Parathyroid adenoma (tissue), 2 donors: ENCODE data around the gene TBCEL.
"Not testable (repeated sequence)": the region's sequence is repeated elsewhere in the genome, so short reads cannot be mapped to it uniquely, and the experiment has no call there.

Source experiments
- H2AFZ ChIP-seq: fragments of 300-600 bp; sonication (generic); one replicate; pipeline ENCODE4 v1.7.0; 2017; ENCODE audit warnings: antibody characterized with exemption, mild to moderate bottlenecking
- H3K27ac ChIP-seq: fragments of 300-600 bp; sonication (generic); one replicate; pipeline ENCODE4 v1.7.0; 2017
- H3K27me3 ChIP-seq: fragments of 300-600 bp; sonication (generic); one replicate; pipeline ENCODE4 v1.7.0; 2017; ENCODE audit warnings: low read length; ENCODE audit not compliant: control insufficient read depth, insufficient read depth
- H3K36me3 ChIP-seq: fragments of 300-600 bp; sonication (generic); one replicate; pipeline ENCODE4 v1.7.0; 2017; ENCODE audit warnings: low read length; ENCODE audit not compliant: control insufficient read depth, insufficient read depth
- H3K4me1 ChIP-seq: fragments of 300-600 bp; sonication (generic); one replicate; pipeline ENCODE4 v1.7.0; 2017; ENCODE audit warnings: control low read depth
- H3K4me2 ChIP-seq: fragments of 300-600 bp; sonication (generic); one replicate; pipeline ENCODE4 v1.7.0; 2017; ENCODE audit warnings: low read length
- H3K4me3 ChIP-seq: fragments of 300-600 bp; sonication (generic); one replicate; pipeline ENCODE4 v1.7.0; 2017; ENCODE audit warnings: low read depth, low read length
- H3K79me2 ChIP-seq: fragments of 300-600 bp; sonication (generic); one replicate; pipeline ENCODE4 v1.7.0; 2017; ENCODE audit warnings: control low read depth
- H3K9ac ChIP-seq: fragments of 300-600 bp; sonication (generic); one replicate; pipeline ENCODE4 v1.7.0; 2017; ENCODE audit warnings: mild to moderate bottlenecking
- H3K9me3 ChIP-seq: fragments of 300-600 bp; sonication (generic); one replicate; pipeline ENCODE4 v1.7.0; 2017; ENCODE audit warnings: low read length; ENCODE audit not compliant: control insufficient read depth
- CTCF ChIP-seq: fragments of 300-600 bp; sonication (generic); IDR thresholded peaks from one replicate; pipeline ENCODE4 v1.7.0; 2017; ENCODE audit warnings: antibody characterized with exemption, mild to moderate bottlenecking
- donor health status: primary hyperparathyroidism.

Gene TBCEL

GRCh38 chr11:121006922-121007321, 17.0 kb upstream of the TBCEL start:
- H3K27ac ChIP-seq: no peak overlapping the region
- TF ChIP-seq CTCF: no peak
- no peaks in the 10 kb centered on the region for H3K36me3 ChIP-seq
- no peaks in the 10 kb centered on the region for H3K27me3 ChIP-seq
- H2AFZ ChIP-seq: no peak overlapping the region
- no peak overlapping the region for H3K4me3 ChIP-seq
- no peak overlapping the region for H3K4me2 ChIP-seq
- H3K9ac ChIP-seq: no peak overlapping the region
- no peaks in the 10 kb centered on the region for H3K4me1 ChIP-seq
- no peaks in the 10 kb centered on the region for H3K79me2 ChIP-seq
- no peaks in the 10 kb centered on the region for H3K9me3 ChIP-seq

GRCh38 chr11:121008551-121008950, 15.4 kb upstream of the TBCEL start:
- Histone ChIP-seq H3K36me3 (no peaks in the 10 kb centered on the region), H3K9ac (no peak overlapping the region), H3K4me1 (no peaks in the 10 kb centered on the region), H3K79me2 (no peaks in the 10 kb centered on the region), H3K4me2 (no peak overlapping the region), H3K27me3 (no peaks in the 10 kb centered on the region), H3K4me3 (no peak overlapping the region), H3K27ac (no peak overlapping the region), H3K9me3 (no peaks in the 10 kb centered on the region), H2AFZ (no peak overlapping the region)
- no peak for TF ChIP-seq CTCF

GRCh38 chr11:121012091-121012490, 11.8 kb upstream of the TBCEL start:
- no peak overlapping the region for H3K4me3 ChIP-seq
- no peaks in the 10 kb centered on the region for H3K79me2 ChIP-seq
- TF ChIP-seq CTCF: no peak

GRCh38 chr11:121018746-121019145, 5.2 kb upstream of the TBCEL start:
- H3K27ac ChIP-seq: no peak overlapping the region
- no peaks in the 10 kb centered on the region for H3K36me3 ChIP-seq
- H3K79me2 ChIP-seq: peaks cover under 1% of the 10 kb centered on the region
- no peaks in the 10 kb centered on the region for H3K9me3 ChIP-seq
- H3K9ac ChIP-seq: no peak overlapping the region
- no peak overlapping the region for H2AFZ ChIP-seq
- TF ChIP-seq CTCF: no peak
- no peaks in the 10 kb centered on the region for H3K27me3 ChIP-seq
- no peak overlapping the region for H3K4me3 ChIP-seq
- no peak overlapping the region for H3K4me2 ChIP-seq
- no peaks in the 10 kb centered on the region for H3K4me1 ChIP-seq

More at GRCh38 chr11:121012091-121012490, 11.8 kb upstream of the TBCEL start:
- Histone ChIP-seq H3K9me3 (no peaks in the 10 kb centered on the region), H3K9ac (no peak overlapping the region), H3K4me1 (no peaks in the 10 kb centered on the region), H3K27me3 (no peaks in the 10 kb centered on the region), H3K27ac (no peak overlapping the region), H3K4me2 (no peak overlapping the region), H3K36me3 (no peaks in the 10 kb centered on the region), H2AFZ (no peak overlapping the region)

- not testable (repeated sequence) for H3K4me1 ChIP-seq, H3K9ac ChIP-seq, H3K4me2 ChIP-seq, H3K79me2 ChIP-seq, H3K27ac ChIP-seq, H3K27me3 ChIP-seq, H3K36me3 ChIP-seq, H2AFZ ChIP-seq, H3K9me3 ChIP-seq, H3K4me3 ChIP-seq
Observed at GRCh38 chr11:121021718-121022117, 2.2 kb upstream of the TBCEL start.
